A549 (cell line): ENCODE measurements around the gene ERFE.

Source experiments
- CHD2 ChIP-seq: fragments of 150-350 bp; IDR thresholded peaks from 2 replicates; pipeline ENCODE4 v1.6.1; 2014; ENCODE audit warnings: low read length; ENCODE audit not compliant: partially characterized antibody
- CTCF ChIP-seq: fragments of >200 bp; sonication (Bioruptor Twin); formaldehyde crosslinking; IDR thresholded peaks from 3 replicates; pipeline ENCODE4 v1.5.1; 2016
- EP300 ChIP-seq, 2 experiments: fragments of >200 bp; sonication (Bioruptor Twin); formaldehyde crosslinking; IDR thresholded peaks; 2 replicates in 1 of 2; 3 replicates in 1 of 2; pipeline ENCODE4 v1.6.1; 2016 to 2017
- NFE2L2 ChIP-seq: fragments of 150-350 bp; conservative IDR thresholded peaks from 2 replicates; pipeline ENCODE4 v1.6.1; 2014; ENCODE audit warnings: low read length
- PHF8 ChIP-seq: fragments of 200-600 bp; sonication (generic); IDR thresholded peaks from 2 replicates; pipeline ENCODE4 v1.6.1; 2016; ENCODE audit warnings: low read depth, mild to moderate bottlenecking, antibody characterized with exemption, moderate library complexity, borderline replicate concordance
- POLR2A ChIP-seq: IDR thresholded peaks from 2 replicates; pipeline ENCODE4 v1.6.1; 2012; ENCODE audit warnings: mild to moderate bottlenecking, low read length
- REST ChIP-seq: fragments of 200-600 bp; sonication (generic); IDR thresholded peaks from 2 replicates; pipeline ENCODE4 v1.6.1; 2016; ENCODE audit warnings: antibody characterized with exemption, mild to moderate bottlenecking, moderate library complexity
- SMC3 ChIP-seq: fragments of >200 bp; sonication (Bioruptor Twin); formaldehyde crosslinking; IDR thresholded peaks from 3 replicates; pipeline ENCODE4 v1.6.1; 2018; ENCODE audit warnings: inconsistent platforms
- TF ChIP-seq, protein P1 (sequence below): fragments of >200 bp; sonication (Bioruptor Twin); formaldehyde crosslinking; IDR thresholded peaks from 3 replicates; pipeline ENCODE4 v1.6.1; 2016

DNA sequence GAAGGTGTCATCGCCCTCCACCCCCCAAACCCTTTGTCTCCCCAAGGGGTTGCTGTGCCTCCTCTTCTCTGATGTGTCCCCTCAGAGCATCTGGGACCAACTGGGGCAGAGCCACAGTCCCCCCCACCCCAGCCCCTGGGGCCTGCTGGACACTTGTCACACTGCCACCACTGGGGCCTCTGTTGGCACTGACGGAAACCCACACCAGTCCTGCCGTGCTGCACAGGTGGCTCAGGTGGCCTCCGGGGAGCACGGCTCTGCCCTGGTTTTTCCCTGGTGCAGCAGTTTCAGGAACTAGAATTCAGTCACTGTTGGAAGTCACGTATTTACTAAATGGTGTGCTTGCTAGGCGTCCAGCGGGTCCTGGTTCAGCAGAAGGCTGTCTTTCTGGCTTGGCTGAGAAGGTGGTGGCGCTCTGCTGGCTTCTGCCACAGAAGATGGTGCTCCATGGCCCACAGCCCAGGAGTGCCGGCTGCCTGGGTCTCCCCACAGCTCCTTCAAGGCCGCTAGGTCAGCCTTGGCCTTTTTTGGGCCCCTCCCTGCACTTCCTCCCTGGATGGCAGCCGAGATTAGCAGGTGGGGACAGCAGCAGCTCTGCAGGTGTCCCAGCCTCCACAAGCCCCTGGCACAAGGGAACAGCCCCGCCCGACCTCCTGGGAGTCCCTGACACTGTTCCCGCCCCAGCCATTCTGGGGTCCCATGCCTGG is 38.9 kb upstream of the ERFE start:
- TF ChIP-seq CTCF (no peak), NFE2L2 (no peak), POLR2A (no peak), REST (no peak), CHD2 (no peak), PHF8 (no peak), EP300 (IDR thresholded peaks at IDR 0.05) (no peak), SMC3 (no peak)
- TF ChIP-seq, protein P1, sequence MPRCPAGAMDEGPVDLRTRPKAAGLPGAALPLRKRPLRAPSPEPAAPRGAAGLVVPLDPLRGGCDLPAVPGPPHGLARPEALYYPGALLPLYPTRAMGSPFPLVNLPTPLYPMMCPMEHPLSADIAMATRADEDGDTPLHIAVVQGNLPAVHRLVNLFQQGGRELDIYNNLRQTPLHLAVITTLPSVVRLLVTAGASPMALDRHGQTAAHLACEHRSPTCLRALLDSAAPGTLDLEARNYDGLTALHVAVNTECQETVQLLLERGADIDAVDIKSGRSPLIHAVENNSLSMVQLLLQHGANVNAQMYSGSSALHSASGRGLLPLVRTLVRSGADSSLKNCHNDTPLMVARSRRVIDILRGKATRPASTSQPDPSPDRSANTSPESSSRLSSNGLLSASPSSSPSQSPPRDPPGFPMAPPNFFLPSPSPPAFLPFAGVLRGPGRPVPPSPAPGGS, result no peak
